HAP-1 (cell line): ENCODE data around the gene CEPT1.
"Not testable (repeated sequence)": the region's sequence is repeated elsewhere in the genome, so short reads cannot be mapped to it uniquely, and the experiment has no call there.

Experiments
- DNase-seq, 2 experiments: peaks; one replicate each; pipeline ENCODE4 v3.0.0-alpha.2; 2016 to 2020; ENCODE audit warnings: low spot score in 2 of 2
- H3K27me3 ChIP-seq: fragments of 250-450 bp; sonication (Bioruptor Pico); 2 replicates; pipeline ENCODE4 v1.5.1; 2020; ENCODE audit warnings: low read depth, mild to moderate bottlenecking, moderate library complexity
- H3K36me3 ChIP-seq: fragments of 250-450 bp; sonication (Bioruptor Pico); replicated peaks from 2 replicates; pipeline ENCODE4 v1.5.1; 2020; ENCODE audit warnings: mild to moderate bottlenecking
- H3K4me1 ChIP-seq: fragments of 250-450 bp; sonication (Bioruptor Pico); 2 replicates; pipeline ENCODE4 v1.5.1; 2020; ENCODE audit warnings: mild to moderate bottlenecking
- H3K4me3 ChIP-seq: fragments of 250-450 bp; sonication (Bioruptor Pico); 2 replicates; pipeline ENCODE4 v1.5.1; 2020; ENCODE audit warnings: mild to moderate bottlenecking, moderate library complexity
- H3K9me3 ChIP-seq: fragments of 250-450 bp; sonication (Bioruptor Pico); 2 replicates; pipeline ENCODE4 v1.5.1; 2020; ENCODE audit warnings: mild to moderate bottlenecking, moderate library complexity
- in situ Hi-C: fragments of 300-500 bp; cut with MboI; formaldehyde crosslinking; loops from 3 replicates; pipeline ENCODE4 v1.14.3; 2020; ENCODE audit warnings: low sequenced_read_pairs, inconsistent platforms, mixed read lengths

CEPT1 gene

GRCh38 chr1:111215285-111215684 lies 75.3 kb downstream of the CEPT1 start:
- H3K4me1 ChIP-seq, H3K4me3 ChIP-seq, H3K27me3 ChIP-seq, in situ Hi-C loops, H3K9me3 ChIP-seq, H3K36me3 ChIP-seq, DNase-seq: not testable (repeated sequence)

GRCh38 chr1:111216751-111217150 lies 76.7 kb downstream of the CEPT1 start:
- H3K4me1 ChIP-seq = no peaks in the 10 kb centered on the region
- no peaks in the 10 kb centered on the region for H3K36me3 ChIP-seq
- in situ Hi-C loops = no loop called here
- H3K9me3 ChIP-seq = no peaks in the 10 kb centered on the region
- H3K4me3 ChIP-seq = no peak overlapping the region
- H3K27me3 ChIP-seq = no peaks in the 10 kb centered on the region
- no peak for DNase-seq

GRCh38 chr1:111217183-111217910 lies 77.3 kb downstream of the CEPT1 start:
- in situ Hi-C loops = no loop called here

GRCh38 chr1:111218701-111219556 lies 78.9 kb downstream of the CEPT1 start:
- no peaks in the 10 kb centered on the region for H3K36me3 ChIP-seq
- no peak for DNase-seq
- H3K27me3 ChIP-seq = no peaks in the 10 kb centered on the region
- in situ Hi-C loops = no loop called here
- H3K4me1 ChIP-seq = peaks cover 6% of the 10 kb centered on the region
- no peak overlapping the region for H3K4me3 ChIP-seq
- no peaks in the 10 kb centered on the region for H3K9me3 ChIP-seq

More at GRCh38 chr1:111217183-111217910, 77.3 kb downstream of the CEPT1 start:
- Histone ChIP-seq H3K27me3 (no peaks in the 10 kb centered on the region), H3K36me3 (no peaks in the 10 kb centered on the region), H3K4me3 (no peak overlapping the region), H3K4me1 (no peaks in the 10 kb centered on the region), H3K9me3 (no peaks in the 10 kb centered on the region)
- no peak for DNase-seq

GRCh38 chr1:111219557-111220286 lies 79.7 kb downstream of the CEPT1 start:
- in situ Hi-C loops = loop anchor here (5.0 kb wide), 2 partner anchors 113 to 183 kb away; no protein-coding TSS in a partner anchor
- no peak for DNase-seq
- Histone ChIP-seq H3K4me3 (no peak overlapping the region), H3K9me3 (no peaks in the 10 kb centered on the region), H3K4me1 (peaks cover 6% of the 10 kb centered on the region), H3K36me3 (no peaks in the 10 kb centered on the region), H3K27me3 (no peaks in the 10 kb centered on the region)

- no peaks in the 10 kb centered on the region for H3K36me3 ChIP-seq
- in situ Hi-C loops = loop anchor here (5.0 kb wide), 2 partner anchors 112 to 182 kb away; no protein-coding TSS in a partner anchor
- peaks cover 13% of the 10 kb centered on the region for H3K4me1 ChIP-seq
- no peaks in the 10 kb centered on the region for H3K27me3 ChIP-seq
- H3K4me3 ChIP-seq = no peak overlapping the region
- H3K9me3 ChIP-seq = no peaks in the 10 kb centered on the region
- DNase-seq = no peak
These were observed 80.4 kb downstream of the CEPT1 start for GRCh38 chr1:111220302-111220890.

GRCh38 chr1:111221276-111221632 lies 81.2 kb downstream of the CEPT1 start:
- H3K36me3 ChIP-seq = no peaks in the 10 kb centered on the region
- DNase-seq = no peak
- H3K4me3 ChIP-seq = no peak overlapping the region
- peaks cover 19% of the 10 kb centered on the region for H3K4me1 ChIP-seq
- H3K9me3 ChIP-seq = no peaks in the 10 kb centered on the region
- H3K27me3 ChIP-seq = no peaks in the 10 kb centered on the region
- in situ Hi-C loops = loop anchor here (5.0 kb wide), 2 partner anchors 111 to 181 kb away; no protein-coding TSS in a partner anchor

GRCh38 chr1:111221633-111222291 lies 81.7 kb downstream of the CEPT1 start:
- DNase-seq = peak in 1 of 2 experiments; percentile 31
- in situ Hi-C loops = loop anchor here (5.0 kb wide), 2 partner anchors 111 to 181 kb away; no protein-coding TSS in a partner anchor
- Histone ChIP-seq H3K36me3 (no peaks in the 10 kb centered on the region), H3K4me1 (peaks cover 24% of the 10 kb centered on the region), H3K27me3 (no peaks in the 10 kb centered on the region), H3K9me3 (no peaks in the 10 kb centered on the region), H3K4me3 (no peak overlapping the region)

- H3K9me3 ChIP-seq = no peaks in the 10 kb centered on the region
- H3K4me1 ChIP-seq = peaks cover 24% of the 10 kb centered on the region
- in situ Hi-C loops = loop anchor here (5.0 kb wide), 2 partner anchors 110 to 180 kb away; no protein-coding TSS in a partner anchor
- peak; percentile 75 to 95 for DNase-seq
- H3K4me3 ChIP-seq = no peak overlapping the region
- no peaks in the 10 kb centered on the region for H3K36me3 ChIP-seq
- H3K27me3 ChIP-seq = no peaks in the 10 kb centered on the region
These were observed 82.5 kb downstream of the CEPT1 start for GRCh38 chr1:111222308-111223125.

GRCh38 chr1:111223126-111223685 lies 83.2 kb downstream of the CEPT1 start:
- H3K4me1 ChIP-seq = peaks cover 24% of the 10 kb centered on the region
- H3K4me3 ChIP-seq = no peak overlapping the region
- H3K9me3 ChIP-seq = no peaks in the 10 kb centered on the region
- no peaks in the 10 kb centered on the region for H3K27me3 ChIP-seq
- in situ Hi-C loops = loop anchor here (5.0 kb wide), 2 partner anchors 109 to 179 kb away; no protein-coding TSS in a partner anchor
- H3K36me3 ChIP-seq = no peaks in the 10 kb centered on the region
- no peak for DNase-seq

GRCh38 chr1:111225091-111225490 lies 85.1 kb downstream of the CEPT1 start:
- no peak overlapping the region for H3K4me3 ChIP-seq
- in situ Hi-C loops = no loop called here
- H3K27me3 ChIP-seq = no peaks in the 10 kb centered on the region
- no peak for DNase-seq
- peaks cover 24% of the 10 kb centered on the region for H3K4me1 ChIP-seq
- H3K9me3 ChIP-seq = no peaks in the 10 kb centered on the region
- no peaks in the 10 kb centered on the region for H3K36me3 ChIP-seq
